Panc1 (cell line): ENCODE measurements around the gene FAN1.

ENCODE experiments used
- POLR2AphosphoS5 ChIP-seq: IDR thresholded peaks from 2 replicates; pipeline ENCODE4 v1.6.1; 2012; ENCODE audit warnings: mild to moderate bottlenecking, low read depth, low read length, moderate library complexity
- SIN3A ChIP-seq: IDR thresholded peaks from 2 replicates; pipeline ENCODE4 v1.6.1; 2012; ENCODE audit warnings: low read depth, mild to moderate bottlenecking, low read length, moderate library complexity, borderline replicate concordance; ENCODE audit not compliant: insufficient read depth
- TF ChIP-seq, protein P1 (sequence below): fragments of 450-650 bp; IDR thresholded peaks from 2 replicates; pipeline ENCODE4 v1.5.1; 2017; ENCODE audit warnings: mild to moderate bottlenecking

DNA sequence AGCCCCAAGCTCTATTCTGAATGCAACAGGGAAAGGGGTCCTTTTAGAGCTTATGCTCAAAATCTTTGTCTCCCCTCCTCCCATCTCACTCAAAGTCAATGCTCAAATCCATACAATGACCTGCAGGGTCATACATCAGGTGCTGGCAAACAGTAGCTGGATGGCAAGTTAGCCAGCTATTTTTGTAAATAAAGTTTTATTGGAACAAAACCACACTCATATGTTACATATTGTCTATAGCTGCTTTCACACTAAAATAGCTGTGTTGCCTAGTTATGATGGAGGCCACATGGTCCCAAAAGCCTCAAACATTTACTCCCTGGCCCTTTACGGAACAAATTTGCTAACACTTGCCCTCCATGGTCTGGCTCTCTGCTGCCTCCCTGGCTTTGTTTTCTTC is 1.8 kb upstream of the FAN1 start:
- TF ChIP-seq, protein P1, sequence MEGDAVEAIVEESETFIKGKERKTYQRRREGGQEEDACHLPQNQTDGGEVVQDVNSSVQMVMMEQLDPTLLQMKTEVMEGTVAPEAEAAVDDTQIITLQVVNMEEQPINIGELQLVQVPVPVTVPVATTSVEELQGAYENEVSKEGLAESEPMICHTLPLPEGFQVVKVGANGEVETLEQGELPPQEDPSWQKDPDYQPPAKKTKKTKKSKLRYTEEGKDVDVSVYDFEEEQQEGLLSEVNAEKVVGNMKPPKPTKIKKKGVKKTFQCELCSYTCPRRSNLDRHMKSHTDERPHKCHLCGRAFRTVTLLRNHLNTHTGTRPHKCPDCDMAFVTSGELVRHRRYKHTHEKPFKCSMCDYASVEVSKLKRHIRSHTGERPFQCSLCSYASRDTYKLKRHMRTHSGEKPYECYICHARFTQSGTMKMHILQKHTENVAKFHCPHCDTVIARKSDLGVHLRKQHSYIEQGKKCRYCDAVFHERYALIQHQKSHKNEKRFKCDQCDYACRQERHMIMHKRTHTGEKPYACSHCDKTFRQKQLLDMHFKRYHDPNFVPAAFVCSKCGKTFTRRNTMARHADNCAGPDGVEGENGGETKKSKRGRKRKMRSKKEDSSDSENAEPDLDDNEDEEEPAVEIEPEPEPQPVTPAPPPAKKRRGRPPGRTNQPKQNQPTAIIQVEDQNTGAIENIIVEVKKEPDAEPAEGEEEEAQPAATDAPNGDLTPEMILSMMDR = 0 out of 2 replicates have a peak, but pooled peaks have one; percentile 7
- TF ChIP-seq SIN3A = no peak
- TF ChIP-seq POLR2AphosphoS5 = no peak
